Endothelial cell (in vitro differentiated cells): ENCODE measurements around the gene UROD. TPM values are rescaled to one million over a fixed set of nuclear protein-coding genes. Genes with fewer than 3 reads are reported as not detected.

Experiments used
- DNase-seq: peaks from one replicate; pipeline ENCODE4 v3.0.0; 2021; ENCODE audit warnings: low spot score
- H3K27ac Mint-ChIP-seq: one replicate; pipeline ENCODE4 v1.8.0; 2021; ENCODE audit warnings: mixed read lengths, inconsistent platforms; ENCODE audit not compliant: unreplicated experiment
- H3K27me3 Mint-ChIP-seq: one replicate; pipeline ENCODE4 v1.8.0; 2021; ENCODE audit warnings: mild to moderate bottlenecking, moderate library complexity, mixed read lengths, inconsistent platforms; ENCODE audit not compliant: unreplicated experiment
- H3K36me3 Mint-ChIP-seq: one replicate; pipeline ENCODE4 v1.8.0; 2021; ENCODE audit warnings: mild to moderate bottlenecking, low read depth, mixed read lengths, inconsistent platforms; ENCODE audit not compliant: unreplicated experiment
- H3K4me1 Mint-ChIP-seq: one replicate; pipeline ENCODE4 v1.8.0; 2021; ENCODE audit warnings: mild to moderate bottlenecking, mixed read lengths, inconsistent platforms; ENCODE audit not compliant: unreplicated experiment
- H3K4me3 Mint-ChIP-seq: one replicate; pipeline ENCODE4 v1.8.0; 2021; ENCODE audit warnings: mild to moderate bottlenecking, mixed read lengths, inconsistent platforms; ENCODE audit not compliant: unreplicated experiment
- H3K9me3 Mint-ChIP-seq: one replicate; pipeline ENCODE4 v1.8.0; 2021; ENCODE audit warnings: mixed read lengths, inconsistent platforms; ENCODE audit not compliant: unreplicated experiment
- CTCF ChIP-seq: fragments of 200-600 bp; sonication (generic); IDR thresholded peaks from one replicate; pipeline ENCODE4 v1.5.0; 2021; ENCODE audit warnings: antibody characterized with exemption; ENCODE audit not compliant: unreplicated experiment
- total RNA-seq: library from RNA; stranded (reverse); fragmentation: NEBNext Ultra II Directional; extraction: Animal tissue kit (Norgen Biotek cat#: 25700); gene quantifications from one replicate; pipeline ENCODE4 v1.2.1, GENCODE V29; 2021; ENCODE audit not compliant: unreplicated experiment

Gene UROD
- total RNA-seq, 1 donor from 2014 or later = 151 TPM

GRCh38 chr1:45012639-45013278 lies 705 bp downstream of the UROD start:
- H3K27ac Mint-ChIP-seq = peak overlapping the region; percentile 89
- peaks cover 18% of the 10 kb centered on the region for H3K27me3 Mint-ChIP-seq
- H3K4me3 Mint-ChIP-seq = peak overlapping the region; percentile 92
- no peaks in the 10 kb centered on the region for H3K9me3 Mint-ChIP-seq
- no peak for TF ChIP-seq CTCF
- peak; percentile 53 for DNase-seq
- peaks cover 34% of the 10 kb centered on the region for H3K4me1 Mint-ChIP-seq
- H3K36me3 Mint-ChIP-seq = peaks cover 42% of the 10 kb centered on the region

GRCh38 chr1:45013551-45014209 lies 1.6 kb downstream of the UROD start:
- peak overlapping the region; percentile 79 for H3K27ac Mint-ChIP-seq

GRCh38 chr1:45014321-45015028 lies 2.4 kb downstream of the UROD start:
- DNase-seq = peak; percentile 84
- peaks cover 24% of the 10 kb centered on the region for H3K36me3 Mint-ChIP-seq
- no peaks in the 10 kb centered on the region for H3K9me3 Mint-ChIP-seq
- TF ChIP-seq CTCF = peak; percentile 85
- no peak overlapping the region for H3K27ac Mint-ChIP-seq
- peaks cover 34% of the 10 kb centered on the region for H3K4me1 Mint-ChIP-seq
- peak overlapping the region; percentile 78 for H3K4me3 Mint-ChIP-seq
- peaks cover 14% of the 10 kb centered on the region for H3K27me3 Mint-ChIP-seq

More at GRCh38 chr1:45013551-45014209, 1.6 kb downstream of the UROD start:
- H3K9me3 Mint-ChIP-seq = no peaks in the 10 kb centered on the region
- no peak for DNase-seq
- peak overlapping the region; percentile 92 for H3K4me3 Mint-ChIP-seq
- peaks cover 16% of the 10 kb centered on the region for H3K27me3 Mint-ChIP-seq
- peaks cover 32% of the 10 kb centered on the region for H3K36me3 Mint-ChIP-seq
- TF ChIP-seq CTCF = no peak
- H3K4me1 Mint-ChIP-seq = peaks cover 34% of the 10 kb centered on the region

- H3K9me3 Mint-ChIP-seq = no peaks in the 10 kb centered on the region
- peaks cover 28% of the 10 kb centered on the region for H3K4me1 Mint-ChIP-seq
- H3K36me3 Mint-ChIP-seq = peaks cover 18% of the 10 kb centered on the region
- H3K4me3 Mint-ChIP-seq = no peak overlapping the region
- no peak for DNase-seq
- peaks cover 11% of the 10 kb centered on the region for H3K27me3 Mint-ChIP-seq
- no peak for TF ChIP-seq CTCF
- H3K27ac Mint-ChIP-seq = no peak overlapping the region
Observed at GRCh38 chr1:45015683-45016082, 3.6 kb downstream of the UROD start.
